Neural crest cell (in vitro differentiated cells): ENCODE results near the gene ETNK1. TPM values are rescaled to one million over a fixed set of nuclear protein-coding genes. Genes with fewer than 3 reads are reported as not detected.

Source experiments
- DNase-seq: peaks from one replicate; pipeline ENCODE4 v3.0.0; 2021; ENCODE audit warnings: low read depth, mixed read lengths, low spot score
- H3K27ac Mint-ChIP-seq: one replicate; pipeline ENCODE4 v1.8.0; 2021; ENCODE audit warnings: mild to moderate bottlenecking, mixed read lengths; ENCODE audit not compliant: unreplicated experiment
- H3K27me3 Mint-ChIP-seq: 2 replicates; pipeline ENCODE4 v1.8.0; 2021; ENCODE audit warnings: low read depth, mild to moderate bottlenecking, mixed read lengths
- H3K36me3 Mint-ChIP-seq: 2 replicates; pipeline ENCODE4 v1.8.0; 2021; ENCODE audit warnings: low read depth, mild to moderate bottlenecking, mixed read lengths
- H3K4me1 Mint-ChIP-seq: 2 replicates; pipeline ENCODE4 v1.8.0; 2021; ENCODE audit warnings: mixed read lengths
- H3K4me3 Mint-ChIP-seq: one replicate; pipeline ENCODE4 v1.8.0; 2021; ENCODE audit warnings: mild to moderate bottlenecking, mixed read lengths
- H3K9me3 Mint-ChIP-seq: 2 replicates; pipeline ENCODE4 v1.8.0; 2021; ENCODE audit warnings: mixed read lengths
- total RNA-seq: library from RNA; stranded (reverse); gene quantifications from 2 replicates; pipeline ENCODE4 v1.2.1, GENCODE V29; 2021
- TF ChIP-seq, protein P1 (sequence below): fragments of 200-600 bp; sonication (generic); conservative IDR thresholded peaks from 2 replicates; pipeline ENCODE4 v1.5.0; 2021; ENCODE audit warnings: antibody characterized with exemption, mild to moderate bottlenecking

Gene ETNK1
- total RNA-seq, 1 donor from 2014 or later = 105 TPM

DNA sequence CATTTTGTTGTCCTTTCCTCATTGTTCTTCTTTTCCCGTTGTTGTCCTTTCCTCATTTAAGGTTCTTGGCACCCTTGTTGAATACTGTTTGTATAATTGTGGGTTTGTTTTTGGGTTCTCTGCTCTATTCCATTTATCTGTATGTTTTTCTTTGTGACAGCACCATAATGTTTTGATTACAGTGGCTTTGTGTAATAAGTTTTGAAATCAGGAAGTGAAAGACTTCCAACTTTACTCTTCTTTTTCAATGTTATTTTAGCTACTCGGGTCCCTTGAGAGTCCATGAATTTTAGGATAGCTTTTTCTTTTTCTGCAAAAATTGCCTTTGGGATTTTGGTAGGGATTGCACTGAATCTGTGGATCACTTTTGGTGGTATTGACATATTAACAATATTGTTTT, 28.1 kb downstream of the ETNK1 start:
- Mint-ChIP-seq H3K27ac (no peak overlapping the region), H3K27me3 (no peaks in the 10 kb centered on the region), H3K9me3 (peaks cover 7% of the 10 kb centered on the region), H3K36me3 (peaks cover 40% of the 10 kb centered on the region), H3K4me3 (no peak overlapping the region), H3K4me1 (peaks cover 17% of the 10 kb centered on the region)
- DNase-seq = no peak
- TF ChIP-seq, protein P1, sequence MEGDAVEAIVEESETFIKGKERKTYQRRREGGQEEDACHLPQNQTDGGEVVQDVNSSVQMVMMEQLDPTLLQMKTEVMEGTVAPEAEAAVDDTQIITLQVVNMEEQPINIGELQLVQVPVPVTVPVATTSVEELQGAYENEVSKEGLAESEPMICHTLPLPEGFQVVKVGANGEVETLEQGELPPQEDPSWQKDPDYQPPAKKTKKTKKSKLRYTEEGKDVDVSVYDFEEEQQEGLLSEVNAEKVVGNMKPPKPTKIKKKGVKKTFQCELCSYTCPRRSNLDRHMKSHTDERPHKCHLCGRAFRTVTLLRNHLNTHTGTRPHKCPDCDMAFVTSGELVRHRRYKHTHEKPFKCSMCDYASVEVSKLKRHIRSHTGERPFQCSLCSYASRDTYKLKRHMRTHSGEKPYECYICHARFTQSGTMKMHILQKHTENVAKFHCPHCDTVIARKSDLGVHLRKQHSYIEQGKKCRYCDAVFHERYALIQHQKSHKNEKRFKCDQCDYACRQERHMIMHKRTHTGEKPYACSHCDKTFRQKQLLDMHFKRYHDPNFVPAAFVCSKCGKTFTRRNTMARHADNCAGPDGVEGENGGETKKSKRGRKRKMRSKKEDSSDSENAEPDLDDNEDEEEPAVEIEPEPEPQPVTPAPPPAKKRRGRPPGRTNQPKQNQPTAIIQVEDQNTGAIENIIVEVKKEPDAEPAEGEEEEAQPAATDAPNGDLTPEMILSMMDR = no peak

DNA sequence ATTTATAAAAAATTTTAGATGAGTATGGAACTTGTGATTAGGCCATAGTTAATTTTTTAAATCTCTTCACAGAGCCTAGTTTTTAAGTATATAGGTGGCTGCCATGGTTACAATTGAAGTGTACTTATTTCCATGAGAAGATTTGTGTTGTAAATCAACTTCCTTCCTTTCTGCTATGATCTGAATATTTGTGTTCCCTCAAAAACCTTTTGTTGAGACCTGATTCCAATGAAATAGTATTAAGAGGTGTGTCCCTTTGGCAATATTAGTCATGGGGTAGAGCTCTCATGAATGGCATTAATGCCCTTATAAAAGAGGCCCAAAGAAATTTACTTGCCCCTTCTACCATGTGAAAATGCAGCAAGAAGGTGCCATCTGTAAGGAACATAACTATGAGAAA, 28.8 kb downstream of the ETNK1 start:
- H3K4me1 Mint-ChIP-seq = peaks cover 17% of the 10 kb centered on the region
- no peak overlapping the region for H3K27ac Mint-ChIP-seq
- DNase-seq = no peak
- H3K4me3 Mint-ChIP-seq = no peak overlapping the region
- H3K27me3 Mint-ChIP-seq = no peaks in the 10 kb centered on the region
- TF ChIP-seq, protein P1 = no peak
- H3K9me3 Mint-ChIP-seq = peaks cover 7% of the 10 kb centered on the region
- peaks cover 39% of the 10 kb centered on the region for H3K36me3 Mint-ChIP-seq

DNA sequence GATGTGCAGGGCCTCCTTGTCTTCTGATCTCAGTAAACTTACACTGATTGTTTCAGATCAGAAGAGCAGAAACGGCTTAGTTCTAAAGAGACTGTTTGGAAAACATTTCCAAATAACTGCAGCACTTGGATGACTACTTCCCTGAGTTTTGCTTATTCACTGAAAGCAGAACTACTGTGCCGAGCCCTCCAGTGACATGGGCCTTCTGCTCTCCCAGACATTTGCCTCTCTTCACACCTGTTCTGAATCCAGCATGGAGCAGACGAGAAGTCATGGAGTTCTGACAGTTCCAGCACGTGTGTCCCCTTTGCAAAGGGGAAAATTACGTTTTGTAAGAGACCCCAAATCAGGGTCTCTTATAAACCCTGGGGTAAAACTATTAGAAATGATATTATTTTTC, 31.4 kb downstream of the ETNK1 start:
- TF ChIP-seq, protein P1 = no peak
- H3K27ac Mint-ChIP-seq = no peak overlapping the region
- no peak for DNase-seq
- peaks cover 5% of the 10 kb centered on the region for H3K9me3 Mint-ChIP-seq
- no peak overlapping the region for H3K4me3 Mint-ChIP-seq
- H3K4me1 Mint-ChIP-seq = peaks cover 8% of the 10 kb centered on the region
- no peaks in the 10 kb centered on the region for H3K27me3 Mint-ChIP-seq
- peaks cover 27% of the 10 kb centered on the region for H3K36me3 Mint-ChIP-seq

DNA sequence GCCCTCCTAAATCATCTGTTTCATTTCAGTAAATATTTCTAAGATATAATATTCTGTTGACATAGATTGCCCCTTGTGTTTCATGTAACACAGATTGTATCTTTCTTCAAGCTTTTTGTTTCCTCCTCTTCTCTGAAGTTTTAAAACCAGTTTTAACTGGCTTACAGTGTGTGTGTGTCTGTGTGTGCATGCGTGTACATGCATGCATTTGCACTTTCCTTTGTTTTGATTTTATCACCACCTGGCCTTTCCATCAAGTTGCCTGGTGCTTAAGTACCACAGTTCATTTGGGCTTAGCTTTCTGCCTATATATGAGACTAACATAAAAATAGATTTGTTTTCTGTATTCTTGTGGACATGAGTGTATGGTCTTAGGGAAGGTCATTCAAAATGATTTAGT, 31.9 kb downstream of the ETNK1 start:
- TF ChIP-seq, protein P1 = no peak
- DNase-seq = no peak
- no peaks in the 10 kb centered on the region for H3K27me3 Mint-ChIP-seq
- peaks cover 25% of the 10 kb centered on the region for H3K36me3 Mint-ChIP-seq
- H3K27ac Mint-ChIP-seq = no peak overlapping the region
- peaks cover 7% of the 10 kb centered on the region for H3K4me1 Mint-ChIP-seq
- H3K4me3 Mint-ChIP-seq = no peak overlapping the region
- peaks cover 4% of the 10 kb centered on the region for H3K9me3 Mint-ChIP-seq

DNA sequence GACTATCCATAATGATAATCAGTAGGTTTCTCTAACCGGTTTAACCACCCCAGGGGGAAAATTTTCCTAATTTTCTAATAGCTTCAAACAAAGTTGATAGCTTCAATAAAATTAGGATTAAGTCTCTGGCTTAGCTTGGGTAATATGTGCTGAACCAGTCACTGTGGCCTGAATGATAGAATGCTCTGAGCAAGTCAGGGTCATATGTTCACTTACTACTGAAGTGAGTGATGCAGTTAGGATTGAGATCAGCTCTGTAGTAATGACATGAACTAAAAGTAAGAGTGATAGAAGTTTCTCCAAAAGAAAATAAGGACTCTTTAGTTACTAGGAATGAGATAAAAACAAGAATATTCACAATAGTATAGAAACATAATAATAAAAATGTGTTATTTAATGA, 32.6 kb downstream of the ETNK1 start:
- Mint-ChIP-seq H3K9me3 (peaks cover 2% of the 10 kb centered on the region), H3K36me3 (peaks cover 19% of the 10 kb centered on the region), H3K4me1 (peaks cover 4% of the 10 kb centered on the region), H3K27ac (no peak overlapping the region), H3K27me3 (no peaks in the 10 kb centered on the region), H3K4me3 (no peak overlapping the region)
- DNase-seq = no peak
- TF ChIP-seq, protein P1 = no peak

DNA sequence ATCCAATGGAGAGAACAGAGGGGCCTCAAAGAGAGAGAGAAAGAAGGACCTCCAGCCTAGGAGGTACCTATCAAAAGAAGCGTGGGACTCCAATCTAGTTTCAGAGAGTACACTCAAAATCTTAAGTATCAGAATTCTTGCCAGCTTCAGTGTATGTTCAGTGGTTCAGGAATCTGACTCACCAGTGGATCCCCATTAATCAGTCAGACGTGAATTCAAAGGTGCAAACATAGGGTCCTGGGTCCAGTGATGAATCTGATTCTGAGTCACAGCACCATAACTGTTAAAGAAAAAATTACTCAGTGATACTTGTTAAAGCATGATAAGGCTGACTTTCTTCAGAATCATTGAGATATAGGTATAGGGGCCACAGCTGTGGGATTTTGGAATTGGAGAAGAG, 33.2 kb downstream of the ETNK1 start:
- H3K9me3 Mint-ChIP-seq = peaks cover 2% of the 10 kb centered on the region
- DNase-seq = no peak
- peaks cover 4% of the 10 kb centered on the region for H3K4me1 Mint-ChIP-seq
- H3K27ac Mint-ChIP-seq = no peak overlapping the region
- H3K27me3 Mint-ChIP-seq = no peaks in the 10 kb centered on the region
- TF ChIP-seq, protein P1 = no peak
- H3K36me3 Mint-ChIP-seq = peaks cover 13% of the 10 kb centered on the region
- H3K4me3 Mint-ChIP-seq = no peak overlapping the region
